HepG2 (cell line): ENCODE results near the gene MBLAC2. TPM values are rescaled to one million over a fixed set of nuclear protein-coding genes. Genes with fewer than 3 reads are reported as not detected.
A peak's percentile ranks its signal among the peaks of the same experiment; 100 is the strongest.

Experiments
- AHR ChIP-seq: IDR thresholded peaks from 2 replicates; pipeline ENCODE4 v1.6.1; 2018; ENCODE audit warnings: missing genetic modification reagents, missing compliant biosample characterization
- GATAD2A ChIP-seq: IDR thresholded peaks from 2 replicates; pipeline ENCODE4 v1.6.1; 2016
- IRF2 ChIP-seq: IDR thresholded peaks from 2 replicates; pipeline ENCODE4 v1.6.1; 2018; ENCODE audit warnings: missing genetic modification reagents, missing compliant biosample characterization
- IRF9 ChIP-seq: sonication (generic); formaldehyde crosslinking; IDR thresholded peaks from 2 replicates; pipeline ENCODE4 v1.8.0; 2022; ENCODE audit warnings: missing genetic modification reagents, mild to moderate bottlenecking, borderline replicate concordance
- NCOA1 ChIP-seq: sonication (generic); formaldehyde crosslinking; IDR thresholded peaks from 2 replicates; pipeline ENCODE4 v1.9.0; 2021; ENCODE audit warnings: missing genetic modification reagents
- NCOA2 ChIP-seq: sonication (generic); formaldehyde crosslinking; IDR thresholded peaks from 2 replicates; pipeline ENCODE4 v1.8.0; 2022; ENCODE audit warnings: inconsistent platforms
- NR2F6 ChIP-seq, 2 experiments: IDR thresholded peaks; 2 replicates each; pipeline ENCODE4 v1.6.1; 2016; ENCODE audit warnings: antibody characterized with exemption in 1 of 2, mild to moderate bottlenecking in 1 of 2
- REST ChIP-seq, 2 experiments: IDR thresholded peaks; 2 replicates each; pipeline ENCODE4 v1.6.1; 2011 to 2012; ENCODE audit warnings: low read length in 2 of 2, borderline replicate concordance in 1 of 2, low read depth in 1 of 2, mild to moderate bottlenecking in 1 of 2, moderate library complexity in 1 of 2
- SNAPC4 ChIP-seq: sonication (generic); formaldehyde crosslinking; IDR thresholded peaks from 2 replicates; pipeline ENCODE4 v1.4.0; 2020; ENCODE audit warnings: mild to moderate bottlenecking, missing genetic modification reagents
- SP4 ChIP-seq: sonication (generic); formaldehyde crosslinking; IDR thresholded peaks from 2 replicates; pipeline ENCODE4 v1.8.1; 2023; ENCODE audit warnings: mild to moderate bottlenecking, missing genetic modification reagents
- ZNF20 ChIP-seq: sonication (generic); formaldehyde crosslinking; IDR thresholded peaks from 2 replicates; pipeline ENCODE4 v1.4.0; 2020; ENCODE audit warnings: mild to moderate bottlenecking, moderate library complexity, missing genetic modification reagents
- ZNF24 ChIP-seq: fragments of 450-650 bp; IDR thresholded peaks from 2 replicates; pipeline ENCODE4 v1.6.1; 2017; ENCODE audit warnings: antibody characterized with exemption, mild to moderate bottlenecking
- ZNF616 ChIP-seq: sonication (generic); formaldehyde crosslinking; IDR thresholded peaks from 2 replicates; pipeline ENCODE4 v1.5.0; 2020; ENCODE audit warnings: low read depth, mild to moderate bottlenecking, missing genetic modification reagents
- polyA plus RNA-seq, 8 experiments: library from polyadenylated mRNA; depleted of rRNA in 3 of 8; stranded (reverse) in 7 of 8; unstranded in 1 of 8; fragments of >200 nt; fragmentation: Illumina TruSeq in 4 of 8; extraction: Trizol in 4 of 8; gene quantifications; 2 replicates each; pipeline versions ENCODE4 v1.2.1 to v1.2.3, GENCODE V29; 2011 to 2016; ENCODE audit warnings: low read depth in 4 of 8, missing spikeins in 1 of 8, mixed read lengths in 1 of 8; ENCODE audit not compliant: insufficient read depth in 1 of 8
- total RNA-seq, 5 experiments: library from RNA; depleted of rRNA; stranded (reverse); fragments of >200 nt; fragmentation: Illumina TruSeq; extraction: Trizol; gene quantifications; 2 replicates each; pipeline ENCODE4 v1.2.3, GENCODE V29; 2016; ENCODE audit warnings: low read depth in 1 of 5
- TF ChIP-seq, protein P1 (sequence below): sonication (generic); formaldehyde crosslinking; IDR thresholded peaks from 2 replicates; pipeline ENCODE4 v1.5.1; 2020; ENCODE audit warnings: mild to moderate bottlenecking, missing genetic modification reagents, moderate library complexity
- TF ChIP-seq, protein P2 (sequence below): sonication (generic); formaldehyde crosslinking; IDR thresholded peaks from 2 replicates; pipeline ENCODE4 v1.5.0; 2020; ENCODE audit warnings: mild to moderate bottlenecking, missing genetic modification reagents, borderline replicate concordance

Gene MBLAC2
- total and polyA plus RNA-seq, 2 of the 13 experiments (the other 11 are each of a cell fraction or from before 2014, with no cell fraction given) = 2.9 to 4.1 TPM

DNA sequence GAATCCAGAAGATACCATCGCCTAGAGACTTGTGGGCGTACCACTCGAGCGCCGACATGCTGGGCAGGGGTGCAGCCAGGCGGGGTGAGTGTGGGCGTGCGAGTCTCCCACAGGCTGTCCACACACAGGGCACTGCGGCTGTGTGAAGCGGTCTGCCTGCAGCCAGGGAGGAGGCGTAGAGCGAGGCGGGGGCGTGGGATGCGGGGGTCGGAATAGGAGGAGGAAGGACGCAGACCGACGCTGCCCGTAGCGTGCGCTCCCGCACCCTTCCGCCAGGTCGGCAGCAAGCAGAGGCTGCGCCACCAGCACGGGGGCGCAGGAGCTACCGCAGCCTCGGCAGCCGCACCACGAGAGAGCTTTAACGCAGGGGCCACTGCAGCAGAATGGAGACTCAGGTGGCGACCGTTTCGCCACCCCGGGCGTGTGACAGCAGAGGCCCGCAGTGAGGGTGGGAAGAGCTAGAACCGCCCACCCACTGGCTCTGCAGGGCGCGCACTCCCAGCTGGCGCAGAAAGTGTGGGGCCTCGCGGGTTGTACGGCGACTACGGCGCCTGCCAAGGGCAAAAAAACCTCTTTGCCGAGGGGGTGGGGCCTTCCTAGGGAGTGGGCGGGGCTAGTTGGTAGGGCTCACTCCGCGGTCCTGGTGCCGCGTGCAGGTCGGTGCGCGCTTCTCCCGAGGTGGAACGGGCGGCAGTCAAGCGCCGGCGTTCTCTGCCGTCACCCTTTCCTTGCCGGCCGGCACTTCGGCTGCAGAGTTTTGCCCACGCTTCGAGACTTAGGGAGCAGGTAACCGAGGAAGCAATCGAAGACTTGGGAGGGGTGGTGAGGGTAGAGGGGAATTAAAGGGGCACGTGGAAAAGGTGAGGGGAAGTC lies at the start of gene MBLAC2, which contains the start of gene POLR3G (continued):
- TF ChIP-seq, protein P1, sequence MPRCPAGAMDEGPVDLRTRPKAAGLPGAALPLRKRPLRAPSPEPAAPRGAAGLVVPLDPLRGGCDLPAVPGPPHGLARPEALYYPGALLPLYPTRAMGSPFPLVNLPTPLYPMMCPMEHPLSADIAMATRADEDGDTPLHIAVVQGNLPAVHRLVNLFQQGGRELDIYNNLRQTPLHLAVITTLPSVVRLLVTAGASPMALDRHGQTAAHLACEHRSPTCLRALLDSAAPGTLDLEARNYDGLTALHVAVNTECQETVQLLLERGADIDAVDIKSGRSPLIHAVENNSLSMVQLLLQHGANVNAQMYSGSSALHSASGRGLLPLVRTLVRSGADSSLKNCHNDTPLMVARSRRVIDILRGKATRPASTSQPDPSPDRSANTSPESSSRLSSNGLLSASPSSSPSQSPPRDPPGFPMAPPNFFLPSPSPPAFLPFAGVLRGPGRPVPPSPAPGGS (CRISPR knock-in tag) = peak; percentile 78; the same call in 1 of the 2 replicates
- TF ChIP-seq IRF9 (peak; percentile 65; the same call in 1 of the 2 replicates), SP4 (CRISPR knock-in tag) (peak; percentile 89), NCOA2 (CRISPR knock-in tag) (no peak; the same call in 1 of the 2 replicates), NR2F6 (IDR thresholded peaks at IDR 0.05) (no peak), NR2F6 (CRISPR knock-in tag; IDR thresholded peaks at IDR 0.05) (no peak), ZNF616 (CRISPR knock-in tag) (peak; percentile 65; the same call in 1 of the 2 replicates), IRF2 (CRISPR knock-in tag) (peak; percentile 84), GATAD2A (CRISPR knock-in tag) (peak; percentile 74), REST (IDR thresholded peaks at IDR 0.05; ENCODE audit: borderline replicate concordance in 1 of 2, low read depth in 1 of 2, low read length in 2 of 2) (peak in 1 of 2 experiments; percentile 60; a peak in 1 of 4 replicates), NCOA1 (peak; percentile 80), SNAPC4 (CRISPR knock-in tag) (peak; percentile 95), AHR (no peak), ZNF20 (CRISPR knock-in tag) (peak; percentile 93; the same call in 1 of the 2 replicates), ZNF24 (no peak)
- TF ChIP-seq, protein P2, sequence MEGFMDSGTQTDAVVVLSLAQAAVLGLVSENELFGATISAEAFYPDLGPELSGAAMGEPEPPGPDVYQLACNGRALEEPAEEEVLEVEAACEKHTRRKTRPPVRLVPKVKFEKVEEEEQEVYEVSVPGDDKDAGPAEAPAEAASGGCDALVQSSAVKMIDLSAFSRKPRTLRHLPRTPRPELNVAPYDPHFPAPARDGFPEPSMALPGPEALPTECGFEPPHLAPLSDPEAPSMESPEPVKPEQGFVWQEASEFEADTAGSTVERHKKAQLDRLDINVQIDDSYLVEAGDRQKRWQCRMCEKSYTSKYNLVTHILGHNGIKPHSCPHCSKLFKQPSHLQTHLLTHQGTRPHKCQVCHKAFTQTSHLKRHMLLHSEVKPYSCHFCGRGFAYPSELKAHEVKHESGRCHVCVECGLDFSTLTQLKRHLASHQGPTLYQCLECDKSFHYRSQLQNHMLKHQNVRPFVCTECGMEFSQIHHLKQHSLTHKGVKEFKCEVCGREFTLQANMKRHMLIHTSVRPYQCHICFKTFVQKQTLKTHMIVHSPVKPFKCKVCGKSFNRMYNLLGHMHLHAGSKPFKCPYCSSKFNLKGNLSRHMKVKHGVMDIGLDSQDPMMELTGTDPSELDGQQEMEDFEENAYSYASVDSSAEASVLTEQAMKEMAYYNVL (CRISPR knock-in tag) = peak; percentile 93
